GM18508 (cell line): ENCODE results near the gene INTS14.

Source experiments
- ATAC-seq: cut with Tn5 transposase; IDR thresholded peaks from one replicate; pipeline ENCODE4 v1.9.1; 2021; ENCODE audit warnings: moderate number of reproducible peaks; ENCODE audit not compliant: insufficient read depth, unreplicated experiment

The INTS14 gene

DNA sequence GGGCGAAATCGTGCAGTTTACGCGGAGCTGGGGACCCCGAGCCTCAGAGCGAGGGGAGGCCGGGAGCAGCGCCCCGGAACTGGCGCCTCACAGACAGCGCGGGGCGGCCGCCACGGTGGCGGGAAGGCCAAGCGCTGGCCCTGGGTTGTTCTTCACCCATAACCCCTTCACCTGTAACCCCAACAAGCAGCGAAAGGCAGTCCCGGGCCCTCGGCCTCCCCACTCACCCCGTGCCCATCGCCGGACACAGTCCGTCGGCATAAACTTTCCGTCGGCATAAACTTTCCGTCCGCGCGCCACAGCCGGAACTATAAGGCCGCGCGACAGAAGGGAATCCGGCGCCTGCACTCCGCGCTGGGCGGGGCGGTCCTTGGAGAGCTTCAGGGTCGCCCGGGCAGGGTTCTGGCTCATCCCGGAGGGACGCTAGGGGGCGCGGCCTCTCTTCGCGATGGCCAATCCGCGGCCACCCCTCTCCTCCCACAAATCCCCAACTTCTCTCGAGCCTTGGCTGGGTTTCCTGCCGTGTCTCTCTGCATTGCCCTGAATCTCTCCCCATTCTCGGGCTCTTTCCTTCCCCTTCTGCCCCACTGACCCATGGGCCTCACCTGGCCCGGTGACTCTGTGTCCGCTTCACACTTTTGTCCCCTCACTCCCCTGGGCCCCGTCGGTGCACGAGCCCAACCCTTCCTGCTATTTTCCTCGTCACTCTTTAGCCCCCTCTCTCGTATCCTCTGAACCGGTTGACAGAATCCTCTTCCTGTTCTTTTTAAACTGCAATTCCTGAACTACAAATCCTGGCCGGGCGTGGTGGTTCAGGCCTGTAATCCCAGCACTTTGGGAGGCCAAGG, at the start of gene INTS14:
Gene INTS14, minus strand, starts transcription at position 261 of the 848 bp plus-strand sequence. CDS start 3,751 bp downstream, outside the sequence.
- peak; percentile 60 for ATAC-seq

DNA sequence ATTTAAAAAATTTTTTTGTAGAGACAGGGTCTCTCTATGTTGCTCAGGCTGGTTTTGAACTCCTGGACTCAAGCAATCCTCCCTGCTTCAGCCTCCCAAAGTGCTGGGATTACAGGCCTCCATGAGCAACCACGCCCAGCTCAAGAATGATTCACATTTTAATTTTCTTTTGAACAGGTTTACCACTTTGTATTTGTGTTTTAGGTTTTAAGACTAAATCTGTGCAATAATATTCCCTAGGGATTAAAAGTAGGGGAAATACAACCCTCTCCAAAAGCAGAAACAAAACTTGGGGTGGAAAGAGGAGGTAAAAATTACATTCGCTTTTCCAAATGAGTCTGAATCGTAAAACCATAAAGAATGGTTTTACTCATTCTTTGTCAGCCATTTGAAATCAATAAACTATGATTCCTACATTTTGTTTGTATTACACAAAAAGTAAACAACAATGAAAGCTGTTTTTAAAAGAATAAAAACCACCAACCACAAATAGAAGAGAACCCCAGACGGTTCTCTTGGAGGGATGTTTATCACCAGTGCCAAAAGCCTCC, 48.6 kb upstream of the INTS14 start:
- ATAC-seq = no peak

DNA sequence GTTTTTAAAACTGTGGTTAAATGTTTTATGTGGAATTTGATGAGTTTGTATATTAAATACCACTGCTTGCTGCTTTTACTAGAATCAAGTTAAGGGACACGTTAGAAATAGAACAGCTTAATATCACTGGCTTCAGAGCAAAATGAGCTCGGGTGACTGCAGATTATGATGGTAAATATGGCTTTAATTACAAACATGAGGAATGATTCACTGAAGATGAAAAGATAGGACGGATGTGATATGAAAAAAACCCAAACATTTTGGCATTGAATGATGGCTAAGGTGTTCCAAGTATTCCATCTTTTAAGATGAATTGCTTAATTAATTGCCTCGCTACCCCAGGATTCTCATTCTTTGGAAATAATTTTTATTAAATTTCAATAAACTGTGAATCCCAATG, 44.5 kb upstream of the INTS14 start:
- ATAC-seq = no peak

DNA sequence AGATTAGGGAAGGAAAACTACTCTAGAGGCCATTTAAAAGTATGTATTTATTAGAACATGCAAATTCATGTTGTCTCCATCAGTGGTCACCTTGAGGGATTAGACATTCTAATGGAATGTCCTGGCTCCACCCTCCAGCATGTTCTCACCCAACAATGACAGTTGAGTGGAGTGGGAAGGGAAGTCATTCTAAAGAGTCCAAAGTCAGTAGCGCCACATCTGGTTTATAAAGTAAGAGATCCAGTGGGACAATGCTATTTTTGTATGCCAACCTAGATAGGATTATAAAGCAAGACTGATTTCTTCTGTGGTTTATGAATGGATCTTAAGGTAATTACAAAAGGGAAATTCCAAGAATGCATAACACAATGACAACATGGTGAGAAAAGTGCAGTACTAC, 44.1 kb upstream of the INTS14 start:
- ATAC-seq = no peak

DNA sequence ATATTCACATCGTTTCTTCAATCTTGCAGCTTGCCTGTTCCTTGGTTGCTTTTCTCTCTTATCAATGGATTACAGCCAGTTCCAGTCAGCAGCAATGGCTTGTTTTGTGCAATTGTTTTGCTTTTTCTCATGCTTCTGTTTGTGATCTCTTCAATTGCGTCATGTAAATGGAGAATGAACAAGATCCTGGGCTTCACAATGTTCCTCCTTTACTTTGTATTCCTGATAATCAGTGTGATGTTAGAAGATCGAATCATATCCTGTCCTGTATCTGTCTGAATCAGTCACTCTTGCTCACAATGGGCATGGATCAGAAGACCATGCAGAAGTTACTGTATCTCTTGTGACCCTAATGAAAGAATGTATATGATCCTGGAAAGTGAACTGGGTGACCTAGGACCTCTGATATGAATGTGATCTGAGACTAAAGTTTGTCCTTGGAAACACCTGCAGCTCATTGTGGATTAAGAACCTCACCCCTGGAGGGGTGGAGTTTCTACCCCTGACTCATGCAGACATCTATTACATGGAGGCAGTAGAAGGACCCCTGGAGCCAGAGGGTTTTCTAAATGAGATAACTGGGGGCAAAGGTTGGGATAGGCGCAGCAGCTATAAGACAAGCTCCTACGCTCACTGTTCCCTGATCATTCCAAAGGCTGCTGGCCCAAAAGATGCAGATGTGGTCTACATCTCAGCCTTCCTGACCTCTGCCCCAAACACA, 43.0 kb upstream of the INTS14 start:
- no peak for ATAC-seq

DNA sequence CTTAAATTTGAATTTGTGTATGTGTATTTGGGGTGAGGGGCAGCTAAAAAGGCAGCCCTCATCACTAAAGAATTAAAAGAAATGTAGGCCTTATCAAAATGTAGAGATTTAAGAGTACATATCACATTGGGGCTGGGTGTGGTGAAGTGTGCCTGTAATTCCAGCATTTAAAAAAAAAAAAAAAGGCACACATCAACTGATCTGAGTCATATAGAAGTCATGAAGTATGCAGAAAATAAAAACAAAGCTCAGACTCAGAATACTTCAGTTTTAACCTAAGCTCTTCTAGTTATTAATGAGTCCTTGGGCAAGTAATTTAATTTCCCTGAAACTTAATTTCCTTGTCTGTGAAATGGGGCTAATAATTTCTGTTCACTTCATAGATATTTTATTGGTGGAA, 42.4 kb upstream of the INTS14 start:
- no peak for ATAC-seq

DNA sequence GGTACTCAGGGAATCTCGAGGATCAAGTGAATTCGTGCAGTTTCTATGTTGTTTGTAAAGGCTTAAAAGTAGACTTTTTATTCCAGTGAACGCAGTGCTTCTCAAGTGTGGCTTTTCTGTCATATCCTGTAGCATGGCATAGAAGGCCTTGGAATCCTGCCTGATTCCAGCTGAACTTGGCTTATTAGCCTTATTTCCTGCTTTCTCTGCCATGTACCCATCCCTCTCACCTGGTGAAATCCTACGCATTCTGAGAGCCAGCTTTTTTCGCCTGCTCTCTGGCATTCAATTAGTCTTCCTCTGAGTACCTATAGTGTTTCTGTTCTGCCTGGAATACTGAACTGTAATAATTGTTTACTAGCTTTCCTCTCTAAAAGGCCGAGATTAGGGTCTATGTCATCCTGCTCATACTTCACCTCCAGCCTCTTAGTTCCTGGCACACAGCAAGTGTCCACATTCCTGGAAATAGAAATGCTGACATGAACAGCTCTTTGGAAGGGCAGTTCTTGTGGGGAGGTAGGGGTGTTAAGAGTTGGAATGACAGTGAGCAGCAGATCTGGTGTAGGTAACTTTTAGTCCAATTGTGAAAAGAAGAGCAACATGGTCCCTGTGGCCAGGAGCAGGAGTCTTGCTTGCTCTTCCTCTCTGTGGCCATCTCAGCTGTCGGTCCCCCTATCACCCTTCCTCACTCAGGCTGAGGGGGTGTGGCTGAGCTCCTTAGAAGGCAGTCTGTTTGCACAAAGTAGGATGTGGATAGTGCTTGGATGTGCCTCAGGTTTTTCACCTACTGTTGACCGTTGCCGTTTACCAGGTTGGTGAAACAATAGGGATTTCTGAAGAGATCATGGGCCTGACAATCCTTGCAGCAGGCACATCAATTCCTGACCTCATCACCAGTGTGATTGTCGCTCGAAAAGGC, 41.2 kb upstream of the INTS14 start:
- no peak for ATAC-seq

DNA sequence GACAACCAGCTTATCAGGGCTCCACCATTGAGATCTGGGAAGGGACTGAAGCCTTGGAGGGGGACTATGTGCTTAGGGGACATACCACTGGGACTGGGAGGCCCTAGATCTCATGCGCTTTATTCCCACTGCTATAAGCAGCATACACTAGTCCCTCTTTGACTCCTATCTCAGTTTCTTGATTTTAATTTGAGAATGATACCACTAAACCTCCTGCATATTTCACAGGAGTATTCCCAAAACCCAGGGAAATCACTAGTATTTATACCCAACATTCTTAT, 40.1 kb upstream of the INTS14 start:
- ATAC-seq = no peak

DNA sequence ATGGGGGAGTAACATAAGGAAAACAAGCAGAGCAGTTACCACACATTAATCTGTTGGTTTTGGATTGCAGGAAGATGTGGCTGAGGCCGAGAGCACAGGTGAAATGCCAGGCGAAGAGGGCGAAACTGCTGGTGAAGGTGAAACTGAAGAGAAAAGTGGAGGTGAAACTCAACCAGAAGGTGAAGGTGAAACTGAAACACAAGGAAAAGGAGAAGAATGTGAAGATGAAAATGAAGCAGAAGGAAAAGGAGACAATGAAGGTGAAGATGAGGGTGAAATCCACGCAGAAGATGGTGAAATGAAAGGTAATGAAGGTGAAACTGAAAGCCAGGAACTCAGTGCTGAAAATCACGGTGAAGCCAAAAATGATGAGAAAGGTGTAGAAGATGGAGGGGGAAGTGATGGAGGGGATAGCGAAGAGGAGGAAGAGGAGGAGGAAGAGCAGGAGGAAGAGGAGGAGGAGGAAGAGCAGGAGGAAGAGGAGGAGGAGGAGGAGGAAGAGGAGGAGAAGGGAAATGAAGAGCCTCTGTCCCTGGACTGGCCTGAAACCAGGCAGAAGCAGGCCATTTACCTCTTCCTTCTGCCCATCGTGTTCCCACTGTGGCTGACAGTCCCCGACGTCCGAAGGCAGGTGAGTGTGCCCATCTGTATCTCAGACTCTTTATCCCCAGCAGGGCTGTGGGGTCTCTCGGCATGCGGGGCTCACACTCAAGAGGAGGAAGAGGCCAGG, 39.5 kb upstream of the INTS14 start:
- no peak for ATAC-seq

DNA sequence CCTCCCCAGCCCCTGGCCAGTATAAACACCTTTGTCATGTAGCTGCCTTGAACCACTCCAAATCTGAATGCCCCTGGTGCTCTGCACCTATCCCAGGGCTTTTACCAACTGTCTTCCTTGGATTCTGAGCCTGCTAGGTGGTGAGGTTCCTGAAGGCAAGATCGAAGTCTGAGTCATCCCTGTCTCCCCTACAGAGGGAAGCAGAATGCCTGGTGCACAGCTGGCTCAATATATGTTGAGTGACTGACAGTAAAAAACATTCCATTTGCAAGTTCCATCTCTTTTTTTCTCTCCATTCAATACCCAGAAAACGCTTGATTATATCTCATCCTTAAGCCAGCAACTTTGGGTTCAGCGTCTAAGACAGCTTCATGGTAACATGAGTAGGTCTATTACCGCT, 35.6 kb upstream of the INTS14 start:
- ATAC-seq = no peak

DNA sequence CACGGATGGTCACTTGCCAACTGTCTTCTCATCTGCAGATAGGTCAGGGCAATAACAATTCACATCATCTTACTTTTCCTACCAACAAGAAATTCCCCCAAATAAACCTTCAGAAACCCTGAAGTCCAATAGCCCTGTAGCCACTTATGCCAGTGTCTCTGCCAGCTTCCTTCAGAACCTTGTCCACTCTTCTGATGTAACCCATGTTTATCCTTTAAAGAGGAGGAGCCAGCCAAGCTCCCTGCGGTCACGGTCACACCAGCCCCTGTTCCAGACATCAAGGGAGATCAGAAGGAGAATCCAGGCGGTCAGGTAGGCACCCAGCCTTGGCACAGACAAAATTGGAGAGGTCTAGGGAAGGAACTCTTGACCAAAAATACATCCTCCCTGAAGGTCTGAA, 34.5 kb upstream of the INTS14 start:
- ATAC-seq = no peak

DNA sequence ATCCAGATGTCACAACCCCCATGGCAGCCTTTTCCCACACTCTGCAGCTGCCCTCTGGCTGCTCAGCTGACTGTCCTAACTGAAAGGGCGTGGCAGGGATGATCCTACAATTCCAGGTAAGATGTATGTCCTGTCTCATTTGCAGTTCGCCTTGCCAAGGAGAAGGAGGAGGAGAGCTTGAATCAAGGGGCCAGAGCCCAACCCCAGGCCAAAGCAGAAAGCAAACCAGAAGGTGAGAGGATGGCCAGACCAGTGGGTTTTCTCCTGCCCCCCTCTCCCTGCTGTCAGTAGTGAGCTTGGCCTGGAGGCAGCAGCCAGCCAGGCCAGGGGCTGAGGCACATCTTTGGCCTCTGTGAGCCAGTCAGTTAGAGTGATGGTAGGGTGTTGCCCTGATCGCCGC, 33.4 kb upstream of the INTS14 start:
- no peak for ATAC-seq

DNA sequence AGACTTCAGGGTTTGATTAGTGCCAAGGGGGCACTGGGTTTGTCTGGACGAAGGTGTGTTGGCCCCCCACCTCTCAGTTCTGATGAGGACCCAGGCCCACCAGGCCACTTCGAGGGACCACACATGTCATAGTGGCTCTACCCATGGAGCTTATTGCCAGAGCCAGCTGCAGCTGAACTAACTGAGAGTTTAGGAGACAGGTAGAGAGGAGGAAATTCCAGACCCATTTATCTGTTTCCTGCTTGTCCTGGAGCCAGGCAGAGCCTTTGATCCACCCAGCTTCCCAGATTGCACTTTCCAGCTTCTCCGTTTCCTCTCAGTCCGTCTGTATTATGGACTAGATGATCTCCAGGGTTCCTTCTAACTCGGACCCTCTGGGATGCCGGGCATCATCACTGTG, 31.7 kb upstream of the INTS14 start:
- no peak for ATAC-seq

DNA sequence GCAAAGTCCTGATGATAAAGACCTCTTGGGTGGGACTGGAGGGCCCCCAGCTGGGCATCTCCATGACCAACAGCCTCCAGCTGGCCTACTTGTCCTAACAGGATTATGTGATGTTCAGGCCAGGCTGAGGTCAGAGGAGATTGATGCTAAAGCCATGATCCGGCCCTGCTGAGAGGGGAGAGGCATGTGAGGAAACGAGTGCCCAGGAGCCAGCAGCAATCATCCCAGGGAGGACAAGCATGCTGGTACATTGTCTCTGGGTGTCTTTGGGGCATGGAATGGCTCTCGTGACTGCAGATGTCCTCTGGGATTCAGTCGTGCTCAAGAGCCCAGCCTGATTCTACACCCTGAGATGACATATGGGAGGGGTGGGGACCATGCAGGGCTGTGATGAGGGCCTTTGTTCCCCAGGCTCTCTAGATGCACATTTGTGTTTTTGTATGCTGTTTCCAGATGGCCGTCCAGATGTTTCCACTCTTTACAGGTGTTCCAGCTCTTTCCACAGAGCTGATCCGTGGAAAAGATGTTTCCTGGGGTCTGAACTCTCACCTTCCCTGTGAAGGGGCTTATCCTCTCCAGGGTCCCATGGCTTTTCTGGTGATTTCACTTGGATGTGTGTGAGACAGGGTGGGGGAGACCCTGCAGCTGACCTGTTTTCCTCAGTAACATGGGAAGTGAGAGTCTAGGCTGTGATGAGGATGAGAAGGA, 31.0 kb upstream of the INTS14 start:
- ATAC-seq = no peak

DNA sequence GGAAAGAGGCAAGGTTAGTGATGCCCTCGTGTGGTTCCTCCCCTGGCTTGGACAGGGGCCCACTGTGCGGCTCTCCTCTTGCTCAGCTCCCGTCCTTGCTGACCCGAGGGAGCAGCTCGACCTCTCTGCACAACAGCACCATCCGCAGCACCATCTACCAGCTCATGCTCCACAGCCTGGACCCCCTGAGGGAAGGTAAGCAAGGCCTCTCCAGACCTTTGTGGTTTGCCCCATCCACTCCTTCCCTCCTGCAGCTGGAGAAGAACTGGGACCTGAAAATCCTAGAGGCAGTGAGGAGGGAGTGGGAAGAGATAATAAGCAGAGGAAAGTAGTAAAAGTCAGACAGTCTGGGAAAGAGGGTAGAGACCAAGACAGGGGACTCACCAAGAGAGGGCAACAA, 28.6 kb upstream of the INTS14 start:
- no peak for ATAC-seq

DNA sequence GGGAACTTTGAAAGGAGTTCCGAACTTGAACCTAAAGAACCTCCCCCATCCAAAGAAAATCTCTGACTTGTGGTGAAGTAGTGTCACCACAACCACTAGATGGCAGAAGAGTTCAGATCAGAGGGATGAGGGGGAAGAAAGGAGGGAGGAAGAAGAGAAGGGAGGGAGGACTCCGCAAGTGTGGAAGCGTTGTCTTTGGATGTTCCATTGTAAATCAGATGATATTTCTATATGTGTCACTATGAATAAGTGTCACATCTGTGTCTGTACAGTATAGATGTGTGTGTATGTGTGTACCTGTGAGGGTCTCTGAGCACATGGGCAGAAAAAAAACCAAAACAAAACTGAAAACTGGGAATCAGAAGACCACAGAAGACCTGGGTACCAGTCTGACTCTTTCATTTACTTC, 27.8 kb upstream of the INTS14 start:
- no peak for ATAC-seq

DNA sequence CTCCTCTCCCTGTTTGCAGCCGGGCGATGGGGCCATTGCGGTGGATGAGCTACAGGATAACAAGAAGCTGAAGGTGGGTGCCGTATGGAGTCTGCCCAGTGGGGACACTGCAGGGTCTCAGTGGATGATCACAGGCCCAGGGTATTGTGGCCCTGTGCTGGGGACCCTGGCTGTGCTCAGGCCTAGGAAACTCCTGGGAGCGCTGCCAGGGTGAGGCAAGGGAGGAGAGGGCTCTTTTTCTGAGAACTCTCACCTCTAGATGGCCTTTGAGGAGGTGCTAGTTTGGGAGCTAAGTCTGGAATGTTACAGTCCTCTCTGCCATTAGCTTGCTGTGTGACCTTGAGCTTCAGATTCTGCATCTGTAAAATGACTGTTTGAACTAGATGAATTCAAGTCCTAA, 27.2 kb upstream of the INTS14 start:
- no peak for ATAC-seq

DNA sequence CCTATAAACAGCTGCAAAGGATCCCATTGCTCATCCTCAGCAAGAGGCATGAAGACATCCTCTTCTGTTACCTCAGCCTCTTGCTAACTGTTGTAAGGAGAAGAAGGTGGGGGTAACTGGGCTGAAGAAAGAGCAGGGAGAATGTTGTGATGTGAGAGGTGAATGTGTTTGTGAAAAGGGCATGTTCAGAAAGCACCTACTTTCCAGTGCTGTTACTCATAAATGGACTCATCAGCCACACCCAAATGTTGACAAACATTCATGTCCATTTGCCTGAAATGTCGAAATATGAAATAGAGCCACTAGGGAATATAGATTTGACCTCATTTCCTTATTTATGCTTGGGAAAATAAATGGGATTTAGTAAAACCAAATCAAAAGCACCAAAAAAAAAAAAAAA, 23.4 kb upstream of the INTS14 start:
- ATAC-seq = no peak

DNA sequence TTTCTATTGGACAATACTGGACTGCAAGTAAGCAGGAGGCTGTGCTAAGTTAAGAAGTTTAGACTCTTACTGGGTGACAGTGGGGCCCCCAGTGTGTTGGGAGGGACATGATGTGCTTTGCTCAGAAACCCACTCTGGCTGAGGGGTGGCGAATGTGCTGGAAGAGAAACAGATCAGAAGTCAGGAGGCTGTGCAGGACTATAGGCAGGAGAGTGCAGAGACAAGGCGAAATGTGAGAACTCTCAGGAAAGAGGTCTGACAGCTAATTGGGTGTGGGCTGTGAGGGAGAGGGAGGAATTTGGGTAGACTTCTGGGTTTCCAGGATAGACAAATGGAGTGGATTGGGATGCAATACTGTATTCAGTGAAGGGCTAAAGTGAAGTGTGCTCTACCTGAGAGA, 22.8 kb upstream of the INTS14 start:
- no peak for ATAC-seq
